A673 (cell line): Measurements from ENCODE around the gene HDAC3. TPM values are rescaled to one million over a fixed set of nuclear protein-coding genes. Genes with fewer than 3 reads are reported as not detected.

Source experiments
- BruUV-seq: library from RNA; stranded (reverse); fragments of 400-500 nt; replicated peaks from 2 replicates; lab custom pipeline; 2021; lab: Mats Ljungman, UMichigan
- CTCF ChIA-PET: fragments of 300-600 bp; sonication (Branson Sonifier 250); formaldehyde crosslinking; loops from one replicate; lab custom pipeline; 2022; ENCODE audit warnings: antibody characterized with exemption; lab: Charles Lee
- POLR2A ChIA-PET: fragments of 300-600 bp; sonication (Branson Sonifier 250); formaldehyde crosslinking; loops from one replicate; lab custom pipeline; 2022; ENCODE audit warnings: antibody characterized with exemption; ENCODE audit not compliant: low non-redundant PET; lab: Charles Lee
- DNase-seq: peaks from one replicate; pipeline ENCODE4 v3.0.0-alpha.2; 2015; ENCODE audit warnings: low spot score
- H3K27ac ChIP-seq: fragments of 200-600 bp; sonication (generic); 2 replicates; pipeline ENCODE4 v1.5.1; 2016; ENCODE audit warnings: mixed run types, low read depth, mild to moderate bottlenecking, mixed read lengths, antibody characterized with exemption, low read length; ENCODE audit not compliant: poor library complexity, severe bottlenecking
- H3K27me3 ChIP-seq: fragments of 200-600 bp; sonication (generic); replicated peaks from 2 replicates; pipeline ENCODE4 v1.6.1; 2017; ENCODE audit warnings: mixed run types, low read depth, mild to moderate bottlenecking, mixed read lengths, antibody characterized with exemption, low read length; ENCODE audit not compliant: insufficient read depth, poor library complexity
- H3K36me3 ChIP-seq: fragments of 200-600 bp; sonication (generic); 2 replicates; pipeline ENCODE4 v1.6.1; 2016; ENCODE audit warnings: mixed run types, mild to moderate bottlenecking, mixed read lengths, antibody characterized with exemption, low read length; ENCODE audit not compliant: insufficient read depth, poor library complexity, severe bottlenecking
- H3K4me1 ChIP-seq: fragments of 200-600 bp; sonication (generic); 2 replicates; pipeline ENCODE4 v1.6.1; 2017; ENCODE audit warnings: mixed run types, mild to moderate bottlenecking, mixed read lengths, antibody characterized with exemption, low read length; ENCODE audit not compliant: insufficient read depth, poor library complexity, severe bottlenecking
- H3K4me3 ChIP-seq: fragments of 200-600 bp; sonication (generic); 2 replicates; pipeline ENCODE4 v1.5.1; 2016; ENCODE audit warnings: low read depth, mixed run types, mild to moderate bottlenecking, mixed read lengths, low read length; ENCODE audit not compliant: poor library complexity, severe bottlenecking
- H3K9me3 ChIP-seq: fragments of 200-600 bp; sonication (generic); 2 replicates; pipeline ENCODE4 v1.6.1; 2016; ENCODE audit warnings: mixed run types, low read depth, mild to moderate bottlenecking, mixed read lengths, antibody characterized with exemption, low read length; ENCODE audit not compliant: poor library complexity, severe bottlenecking
- EZH2 ChIP-seq: fragments of 200-600 bp; sonication (generic); IDR thresholded peaks from 2 replicates; pipeline ENCODE4 v1.6.1; 2017; ENCODE audit warnings: borderline replicate concordance, low read depth, mild to moderate bottlenecking, mixed read lengths, antibody characterized with exemption, low read length; ENCODE audit not compliant: poor library complexity, severe bottlenecking
- intact Hi-C: fragments of 100-400 bp; cut with micrococcal nuclease; formaldehyde crosslinking; loops from one replicate; pipeline ENCODE4 v1.10.0; 2022; ENCODE audit not compliant: unreplicated experiment
- total RNA-seq: library from RNA; stranded (reverse); gene quantifications from 2 replicates; pipeline ENCODE4 v1.2.3, GENCODE V29; 2021
- TF ChIP-seq, protein P1 (sequence below): fragments of 300-800, 200-600 bp; sonication (generic); conservative IDR thresholded peaks from 2 replicates; pipeline ENCODE4 v1.5.1; 2017; ENCODE audit warnings: low read depth, mild to moderate bottlenecking, antibody characterized with exemption, low read length, moderate library complexity, mixed read lengths

Gene HDAC3
- total RNA-seq, 1 experiment from 2014 or later: 93.1 TPM

DNA sequence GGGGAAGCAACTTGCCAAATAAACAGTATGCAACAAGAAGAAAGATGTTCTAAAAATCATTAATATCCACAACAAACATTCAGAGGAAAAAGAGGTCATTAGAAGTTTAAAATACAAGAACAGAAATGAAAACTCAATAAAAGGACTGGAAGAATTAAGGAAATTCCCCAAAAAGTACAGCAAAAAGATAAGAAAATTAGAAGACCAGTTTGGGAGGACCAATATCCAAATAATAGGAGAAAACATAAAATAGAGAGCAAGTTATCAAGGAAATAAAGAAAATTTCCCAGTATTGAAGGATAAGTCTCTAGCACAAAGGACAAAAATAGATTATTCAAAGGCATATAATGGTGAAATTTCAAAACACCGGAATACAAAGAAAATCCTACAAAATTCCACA is 39.8 kb downstream of the HDAC3 start:
- DNase-seq: no peak
- H3K9me3 ChIP-seq: no peaks in the 10 kb centered on the region
- POLR2A ChIA-PET: no interaction called here
- H3K36me3 ChIP-seq: no peaks in the 10 kb centered on the region
- no peaks in the 10 kb centered on the region for H3K27me3 ChIP-seq
- peaks cover 6% of the 10 kb centered on the region for H3K4me1 ChIP-seq
- H3K27ac ChIP-seq: no peak overlapping the region
- no peak overlapping the region for H3K4me3 ChIP-seq
- TF ChIP-seq EZH2: no peak
- no TSS peak for BruUV-seq
- CTCF ChIA-PET: no interaction called here
- intact Hi-C loops: no loop called here

DNA sequence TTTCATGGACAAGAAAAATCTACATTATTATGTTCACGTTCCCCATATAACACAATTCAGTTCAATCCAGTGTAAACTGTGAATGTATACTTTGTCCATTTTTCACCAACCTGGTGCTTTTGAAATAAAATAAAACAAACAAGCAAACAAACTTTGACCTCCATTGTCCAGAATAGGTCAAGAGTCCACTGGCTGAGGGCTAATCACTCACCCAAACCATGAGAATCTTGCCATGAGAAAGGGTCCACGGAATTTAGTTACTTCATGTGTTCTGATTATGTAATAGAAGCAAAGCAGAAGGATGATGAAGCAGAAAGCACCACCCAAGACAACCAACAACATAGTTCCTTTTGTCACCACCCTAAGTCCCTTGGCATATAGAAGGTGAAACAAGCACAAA is 46.5 kb downstream of the HDAC3 start:
- intact Hi-C loops: loop anchor here (5.0 kb wide), 1 partner anchor 287 kb away; the partner anchor contains the start of gene PCDH1
- Histone ChIP-seq H3K9me3 (no peaks in the 10 kb centered on the region), H3K4me3 (no peak overlapping the region), H3K4me1 (peaks cover 6% of the 10 kb centered on the region), H3K27me3 (no peaks in the 10 kb centered on the region), H3K36me3 (peaks cover 14% of the 10 kb centered on the region), H3K27ac (no peak overlapping the region)
- CTCF ChIA-PET: interaction anchor here (0.6 kb wide), 3 partner anchors 29 to 495 kb away, joined by 3 to 9 read pairs (median 4); partner anchors contain the start of genes DIAPH1 and PCDHB2
- TF ChIP-seq, protein P1, sequence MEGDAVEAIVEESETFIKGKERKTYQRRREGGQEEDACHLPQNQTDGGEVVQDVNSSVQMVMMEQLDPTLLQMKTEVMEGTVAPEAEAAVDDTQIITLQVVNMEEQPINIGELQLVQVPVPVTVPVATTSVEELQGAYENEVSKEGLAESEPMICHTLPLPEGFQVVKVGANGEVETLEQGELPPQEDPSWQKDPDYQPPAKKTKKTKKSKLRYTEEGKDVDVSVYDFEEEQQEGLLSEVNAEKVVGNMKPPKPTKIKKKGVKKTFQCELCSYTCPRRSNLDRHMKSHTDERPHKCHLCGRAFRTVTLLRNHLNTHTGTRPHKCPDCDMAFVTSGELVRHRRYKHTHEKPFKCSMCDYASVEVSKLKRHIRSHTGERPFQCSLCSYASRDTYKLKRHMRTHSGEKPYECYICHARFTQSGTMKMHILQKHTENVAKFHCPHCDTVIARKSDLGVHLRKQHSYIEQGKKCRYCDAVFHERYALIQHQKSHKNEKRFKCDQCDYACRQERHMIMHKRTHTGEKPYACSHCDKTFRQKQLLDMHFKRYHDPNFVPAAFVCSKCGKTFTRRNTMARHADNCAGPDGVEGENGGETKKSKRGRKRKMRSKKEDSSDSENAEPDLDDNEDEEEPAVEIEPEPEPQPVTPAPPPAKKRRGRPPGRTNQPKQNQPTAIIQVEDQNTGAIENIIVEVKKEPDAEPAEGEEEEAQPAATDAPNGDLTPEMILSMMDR: no peak
- no peak for TF ChIP-seq EZH2
- DNase-seq: no peak
- no TSS peak for BruUV-seq
- POLR2A ChIA-PET: no interaction called here

DNA sequence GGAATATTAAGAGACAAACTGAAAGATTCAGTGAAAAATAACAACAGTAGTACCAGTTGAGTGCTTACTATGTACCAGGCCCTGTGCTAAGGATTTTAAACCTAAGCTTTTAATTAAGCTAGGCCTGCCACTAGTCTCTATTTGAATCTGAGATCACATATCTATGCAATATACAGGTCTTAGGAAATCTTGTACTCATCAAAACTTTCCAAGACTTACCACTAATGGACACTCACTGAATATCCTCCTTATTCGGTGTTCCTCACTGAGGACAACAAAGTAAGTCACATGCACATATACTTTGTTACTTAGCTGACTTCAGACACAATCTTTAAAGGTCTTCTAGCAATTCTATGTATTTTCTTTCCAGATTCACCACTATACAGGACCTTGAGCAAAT is 50.4 kb downstream of the HDAC3 start:
- Histone ChIP-seq H3K36me3 (peaks cover 46% of the 10 kb centered on the region), H3K27ac (no peak overlapping the region), H3K27me3 (no peaks in the 10 kb centered on the region), H3K9me3 (no peaks in the 10 kb centered on the region), H3K4me1 (no peaks in the 10 kb centered on the region), H3K4me3 (no peak overlapping the region)
- TF ChIP-seq, protein P1: no peak
- TF ChIP-seq EZH2: no peak
- intact Hi-C loops: no loop called here
- no peak for DNase-seq
- POLR2A ChIA-PET: no interaction called here
- CTCF ChIA-PET: no interaction called here
- BruUV-seq: no TSS peak

DNA sequence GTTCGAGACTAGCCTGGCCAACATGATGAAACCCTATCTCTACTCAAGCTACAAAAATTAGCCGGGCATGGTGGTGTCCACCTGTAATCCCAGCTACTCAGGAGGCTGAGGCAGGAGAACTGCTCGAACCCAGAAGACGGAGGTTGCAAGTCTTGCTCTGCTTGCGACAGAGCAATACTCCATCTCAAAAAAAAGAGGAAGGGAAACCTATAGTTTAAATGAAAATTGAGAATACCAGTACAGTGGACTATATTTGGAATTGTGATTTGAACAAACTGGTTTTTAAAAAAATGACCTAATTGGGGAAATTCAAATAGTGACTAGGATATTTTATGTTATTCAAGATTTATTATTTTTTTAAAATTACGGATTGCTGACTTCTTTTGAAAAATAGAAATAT is 51.1 kb downstream of the HDAC3 start:
- intact Hi-C loops: no loop called here
- ChIA-PET POLR2A (no interaction called here), CTCF (no interaction called here)
- no peak for DNase-seq
- Histone ChIP-seq H3K27ac (no peak overlapping the region), H3K4me1 (no peaks in the 10 kb centered on the region), H3K36me3 (peaks cover 53% of the 10 kb centered on the region), H3K27me3 (no peaks in the 10 kb centered on the region), H3K4me3 (no peak overlapping the region), H3K9me3 (no peaks in the 10 kb centered on the region)
- no TSS peak for BruUV-seq
- TF ChIP-seq EZH2: no peak
- TF ChIP-seq, protein P1: no peak
